Natural killer cell (primary cell): ENCODE data around the gene RDH11. TPM values are rescaled to one million over a fixed set of nuclear protein-coding genes. Genes with fewer than 3 reads are reported as not detected.

Source experiments
- ATAC-seq, 3 donors: fragments of 150-1000 bp in 2 of 3; fragments of 200-7000 bp in 1 of 3; cut with Tn5 transposase; 1 replicate in 1 of 3; 2 replicates in 2 of 3; pipeline ENCODE4 v1.10.0; 2021; ENCODE audit warnings: mild to moderate bottlenecking in 2 of 3, moderate library complexity in 2 of 3
- DNase-seq, 2 donors: peaks; one replicate each; pipeline versions ENCODE4 v3.0.0 to v3.0.0-alpha.2; 2013 to 2021; ENCODE audit warnings: mixed read lengths in 1 of 2
- H3K27ac ChIP-seq: one replicate; pipeline ENCODE4 v1.5.1; 2013; ENCODE audit warnings: mild to moderate bottlenecking, low read length
- H3K27me3 ChIP-seq: one replicate; pipeline ENCODE4 v1.6.1; 2013; ENCODE audit warnings: low read length; ENCODE audit not compliant: control insufficient read depth, insufficient read depth
- H3K36me3 ChIP-seq: one replicate; pipeline ENCODE4 v1.6.1; 2013; ENCODE audit warnings: low read length; ENCODE audit not compliant: control insufficient read depth, insufficient read depth
- H3K4me1 ChIP-seq: one replicate; pipeline ENCODE4 v1.6.1; 2013; ENCODE audit warnings: low read length; ENCODE audit not compliant: control insufficient read depth, insufficient read depth
- H3K4me3 ChIP-seq: one replicate; pipeline ENCODE4 v1.5.1; 2013; ENCODE audit warnings: low read length
- H3K9me3 ChIP-seq: one replicate; pipeline ENCODE4 v1.6.1; 2013; ENCODE audit warnings: low read length; ENCODE audit not compliant: control insufficient read depth, insufficient read depth
- H3K27ac Mint-ChIP-seq, 2 donors: one replicate each; pipeline ENCODE4 v1.8.0; 2022; ENCODE audit warnings: mild to moderate bottlenecking in 2 of 2, mixed read lengths in 2 of 2, moderate library complexity in 1 of 2
- H3K27me3 Mint-ChIP-seq, 2 donors: one replicate each; pipeline ENCODE4 v1.8.0; 2022; ENCODE audit warnings: low read depth in 2 of 2, mixed read lengths in 2 of 2
- H3K36me3 Mint-ChIP-seq: one replicate; pipeline ENCODE4 v1.8.0; 2022; ENCODE audit warnings: mixed read lengths
- H3K4me1 Mint-ChIP-seq, 2 donors: one replicate each; pipeline ENCODE4 v1.8.0; 2022; ENCODE audit warnings: mixed read lengths in 2 of 2
- H3K4me3 Mint-ChIP-seq: one replicate; pipeline ENCODE4 v1.8.0; 2022; ENCODE audit warnings: mild to moderate bottlenecking, moderate library complexity, mixed read lengths
- H3K9me3 Mint-ChIP-seq, 2 donors: one replicate each; pipeline ENCODE4 v1.8.0; 2022; ENCODE audit warnings: mixed read lengths in 2 of 2
- whole genome bisulfite sequencing: methylation state at CpG from one replicate; pipeline ENCODE4 v1.1.7; 2013; ENCODE audit warnings: missing lambda C conversion rate; ENCODE audit not compliant: insufficient coverage; 5-methylcytosine and 5-hydroxymethylcytosine counted together
- intact Hi-C: fragments of 100-400 bp; cut with micrococcal nuclease; formaldehyde crosslinking; loops from one replicate; pipeline ENCODE4 v1.14.2; 2022
- total RNA-seq, 4 donors: library from RNA; stranded (reverse); fragments of 120-200 nt in 1 of 4; gene quantifications; one replicate each; pipeline versions ENCODE4 v1.2.3 to v1.2.4, GENCODE V29; 2013 to 2022
- TF ChIP-seq, protein P1 (sequence below): fragments of 200-600 bp; IDR thresholded peaks from one replicate; pipeline ENCODE4 v1.8.0; 2022; ENCODE audit warnings: antibody characterized with exemption

The RDH11 gene
- total RNA-seq, 3 donors from 2014 or later (not counting 1 experiment from before 2014, with no cell fraction given): 26.5 to 37.4 (median 33.6) TPM

DNA sequence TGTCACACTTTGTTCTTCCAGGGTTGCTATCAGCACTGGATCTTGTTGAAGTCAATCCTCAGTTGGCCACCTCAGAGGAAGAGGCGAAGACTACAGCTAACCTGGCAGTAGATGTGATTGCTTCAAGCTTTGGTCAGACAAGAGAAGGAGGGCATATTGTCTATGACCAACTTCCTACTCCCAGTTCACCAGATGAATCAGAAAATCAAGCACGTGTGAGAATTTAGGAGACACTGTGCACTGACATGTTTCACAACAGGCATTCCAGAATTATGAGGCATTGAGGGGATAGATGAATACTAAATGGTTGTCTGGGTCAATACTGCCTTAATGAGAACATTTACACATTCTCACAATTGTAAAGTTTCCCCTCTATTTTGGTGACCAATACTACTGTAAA lies 44.9 kb downstream of the RDH11 start:
- Histone ChIP-seq H3K9me3 (no peaks in the 10 kb centered on the region), H3K36me3 (peaks cover 85% of the 10 kb centered on the region), H3K27me3 (no peaks in the 10 kb centered on the region), H3K4me3 (no peak overlapping the region), H3K4me1 (no peaks in the 10 kb centered on the region), H3K27ac (no peak overlapping the region)
- intact Hi-C loops: no loop called here
- H3K4me3 Mint-ChIP-seq: no peak overlapping the region
- DNase-seq (no peak), ATAC-seq (no peak)
- no peaks in the 10 kb centered on the region for H3K4me1 Mint-ChIP-seq
- no peak overlapping the region for H3K27ac Mint-ChIP-seq
- TF ChIP-seq, protein P1, sequence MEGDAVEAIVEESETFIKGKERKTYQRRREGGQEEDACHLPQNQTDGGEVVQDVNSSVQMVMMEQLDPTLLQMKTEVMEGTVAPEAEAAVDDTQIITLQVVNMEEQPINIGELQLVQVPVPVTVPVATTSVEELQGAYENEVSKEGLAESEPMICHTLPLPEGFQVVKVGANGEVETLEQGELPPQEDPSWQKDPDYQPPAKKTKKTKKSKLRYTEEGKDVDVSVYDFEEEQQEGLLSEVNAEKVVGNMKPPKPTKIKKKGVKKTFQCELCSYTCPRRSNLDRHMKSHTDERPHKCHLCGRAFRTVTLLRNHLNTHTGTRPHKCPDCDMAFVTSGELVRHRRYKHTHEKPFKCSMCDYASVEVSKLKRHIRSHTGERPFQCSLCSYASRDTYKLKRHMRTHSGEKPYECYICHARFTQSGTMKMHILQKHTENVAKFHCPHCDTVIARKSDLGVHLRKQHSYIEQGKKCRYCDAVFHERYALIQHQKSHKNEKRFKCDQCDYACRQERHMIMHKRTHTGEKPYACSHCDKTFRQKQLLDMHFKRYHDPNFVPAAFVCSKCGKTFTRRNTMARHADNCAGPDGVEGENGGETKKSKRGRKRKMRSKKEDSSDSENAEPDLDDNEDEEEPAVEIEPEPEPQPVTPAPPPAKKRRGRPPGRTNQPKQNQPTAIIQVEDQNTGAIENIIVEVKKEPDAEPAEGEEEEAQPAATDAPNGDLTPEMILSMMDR: no peak
- H3K36me3 Mint-ChIP-seq: peaks cover 9% of the 10 kb centered on the region
- 100% methylated on average over 1 of the region's 2 CpGs for WGBS
- H3K9me3 Mint-ChIP-seq: no peaks in the 10 kb centered on the region
- H3K27me3 Mint-ChIP-seq: no peaks in the 10 kb centered on the region

DNA sequence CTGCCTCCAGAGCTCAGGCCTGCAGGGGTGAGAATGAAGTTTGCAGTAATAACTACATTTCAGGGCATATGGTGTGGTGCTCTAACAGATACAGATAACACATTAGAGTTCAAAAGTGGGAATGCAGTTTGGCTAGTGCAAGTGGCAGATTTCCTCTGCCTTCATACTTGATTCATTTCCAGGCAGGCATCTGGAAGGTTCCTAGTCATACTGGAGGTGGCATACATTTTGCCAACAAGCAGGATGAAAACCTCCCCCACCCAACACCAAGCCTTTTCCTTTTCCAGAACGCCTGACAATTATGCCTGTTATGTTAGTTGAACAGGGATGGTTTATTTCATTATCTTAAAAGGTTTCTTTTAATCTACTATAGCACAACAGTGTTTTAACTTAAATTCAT lies 45.4 kb downstream of the RDH11 start:
- Mint-ChIP-seq H3K4me1 (no peaks in the 10 kb centered on the region), H3K9me3 (no peaks in the 10 kb centered on the region), H3K27ac (no peak overlapping the region), H3K27me3 (no peaks in the 10 kb centered on the region), H3K4me3 (no peak overlapping the region), H3K36me3 (peaks cover 9% of the 10 kb centered on the region)
- no peak overlapping the region for H3K27ac ChIP-seq
- TF ChIP-seq, protein P1: no peak
- ATAC-seq (no peak), DNase-seq (no peak)
- intact Hi-C loops: no loop called here
- no CpG with 5 or more reads among the region's 1 CpG for WGBS
- H3K27me3 ChIP-seq: no peaks in the 10 kb centered on the region
- no peak overlapping the region for H3K4me3 ChIP-seq
- no peaks in the 10 kb centered on the region for H3K4me1 ChIP-seq
- H3K36me3 ChIP-seq: peaks cover 82% of the 10 kb centered on the region
- H3K9me3 ChIP-seq: no peaks in the 10 kb centered on the region

DNA sequence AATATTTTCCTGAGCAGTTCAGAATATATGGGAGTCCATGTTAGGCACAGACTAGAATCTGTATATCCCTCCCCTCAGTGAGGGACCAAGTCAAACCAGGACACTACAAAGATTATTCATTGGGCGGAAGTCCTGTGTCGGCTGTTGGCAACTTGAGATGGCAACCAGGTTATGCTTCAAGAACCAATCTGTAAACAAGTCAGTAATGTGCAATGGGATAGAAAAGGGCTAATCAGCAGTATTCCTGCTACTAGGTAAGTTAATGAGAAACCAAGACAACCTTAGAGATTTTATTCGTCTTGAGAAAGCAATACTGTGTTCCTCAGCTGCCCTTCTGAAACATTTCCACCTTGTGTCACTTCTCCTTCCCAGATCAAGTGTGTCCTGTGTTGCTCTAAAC lies 49.4 kb downstream of the RDH11 start:
- Histone ChIP-seq H3K36me3 (peaks cover 48% of the 10 kb centered on the region), H3K27me3 (no peaks in the 10 kb centered on the region), H3K9me3 (no peaks in the 10 kb centered on the region), H3K4me3 (no peak overlapping the region), H3K27ac (no peak overlapping the region), H3K4me1 (no peaks in the 10 kb centered on the region)
- Mint-ChIP-seq H3K4me1 (peaks cover 0 to 5% of the 10 kb centered on the region in 2 donors), H3K36me3 (peaks cover 9% of the 10 kb centered on the region), H3K9me3 (no peaks in the 10 kb centered on the region), H3K4me3 (no peak overlapping the region), H3K27ac (peak overlapping the region in 1 of 2 donors; percentile 33), H3K27me3 (no peaks in the 10 kb centered on the region)
- no peak for DNase-seq
- WGBS: 98% methylated on average over 3 of the region's 3 CpGs
- intact Hi-C loops: no loop called here
- TF ChIP-seq, protein P1: no peak
- ATAC-seq: no peak

DNA sequence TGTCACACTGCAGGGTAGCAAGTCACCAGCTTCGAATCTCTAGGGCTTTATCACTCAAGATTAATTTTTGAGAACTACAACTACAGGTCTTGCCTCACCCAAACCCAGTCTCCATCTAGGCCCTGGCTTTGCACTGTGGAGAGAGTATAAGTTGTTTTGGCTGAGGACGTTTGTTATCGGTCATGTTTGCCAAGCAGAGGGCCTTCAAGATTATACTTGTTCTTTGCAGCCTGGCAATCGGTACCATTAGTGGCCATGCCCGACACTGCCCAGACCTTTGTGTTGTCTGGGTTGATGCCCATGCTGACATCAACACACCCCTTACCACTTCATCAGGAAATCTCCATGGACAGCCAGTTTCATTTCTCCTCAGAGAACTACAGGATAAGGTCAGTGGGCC lies 50.1 kb downstream of the RDH11 start:
- H3K36me3 ChIP-seq: peaks cover 41% of the 10 kb centered on the region

More for the DNA sequence above, 50.1 kb downstream of the RDH11 start:
- H3K27ac ChIP-seq: no peak overlapping the region
- no peak for DNase-seq
- H3K4me3 ChIP-seq: no peak overlapping the region
- Mint-ChIP-seq H3K27me3 (no peaks in the 10 kb centered on the region), H3K4me1 (peaks cover 0 to 5% of the 10 kb centered on the region in 2 donors), H3K4me3 (no peak overlapping the region), H3K36me3 (peaks cover 9% of the 10 kb centered on the region), H3K27ac (peak overlapping the region in 1 of 2 donors; percentile 33), H3K9me3 (no peaks in the 10 kb centered on the region)
- H3K4me1 ChIP-seq: no peaks in the 10 kb centered on the region
- H3K9me3 ChIP-seq: no peaks in the 10 kb centered on the region
- ATAC-seq: no peak
- TF ChIP-seq, protein P1: no peak
- no peaks in the 10 kb centered on the region for H3K27me3 ChIP-seq
- WGBS: 98% methylated on average over 5 of the region's 5 CpGs
- intact Hi-C loops: no loop called here
